ENCODE data around the gene CDC37.

CDC37 gene

DNA sequence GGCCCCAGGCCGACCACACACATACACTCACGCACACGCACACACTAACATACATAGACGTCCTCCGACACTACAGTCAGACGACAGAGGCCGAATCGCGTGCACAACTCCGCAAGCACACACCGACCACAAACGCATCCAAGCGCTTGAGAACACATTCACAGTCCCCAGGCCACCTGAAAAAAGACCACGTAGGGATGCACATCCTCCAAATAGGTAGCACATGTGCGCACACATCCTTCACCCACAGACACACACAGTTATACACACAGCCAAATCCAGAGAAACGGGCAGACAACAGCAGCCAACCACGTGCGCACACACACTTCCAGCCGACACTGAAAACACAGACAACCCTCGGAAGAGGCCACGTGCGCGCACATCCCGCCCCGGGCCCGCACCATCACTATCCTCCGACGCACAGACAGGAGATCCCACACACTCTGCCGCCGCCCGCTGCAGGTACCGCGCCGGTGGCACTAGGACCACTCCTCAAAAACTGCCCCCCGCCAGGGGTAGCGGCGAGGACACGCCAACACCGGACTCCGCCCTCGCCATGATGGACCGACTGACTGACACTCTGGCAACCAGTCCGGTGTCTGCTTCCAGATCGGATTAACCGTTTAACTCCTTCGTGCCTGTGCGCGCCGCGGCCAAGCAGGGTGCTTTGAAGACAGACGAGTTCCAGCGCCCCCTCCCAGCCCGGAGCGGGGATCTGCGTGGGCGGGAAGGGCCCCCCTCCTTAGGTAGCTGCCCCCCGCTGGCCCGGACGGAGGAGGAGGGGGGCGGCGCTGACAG is 16.5 kb upstream of the CDC37 start:
- H3K27ac ChIP-seq (ENCODE audit: insufficient read depth in 1 of 2, low read depth in 1 of 2, low read length in 2 of 2, poor library complexity in 1 of 2, severe bottlenecking in 2 of 2), result no peak overlapping the region
- ChIA-PET CTCF (interaction anchor here (2.5 to 7.7 kb wide), 2 partner anchors 14 to 15 kb away, joined by 8 to 102 read pairs; partner anchors contain the start of gene CDC37), POLR2A (interaction anchor here (0.6 kb wide), 1 partner anchor 388 kb away, joined by 3 read pairs; no protein-coding TSS in a partner anchor)
- H3K36me3 ChIP-seq (ENCODE audit: control insufficient read depth in 4 of 4, insufficient read depth in 4 of 4, low read length in 3 of 4), result no peaks in the 10 kb centered on the region
- H3K27me3 ChIP-seq (replicated peaks in 2 of 5; ENCODE audit: control insufficient read depth in 4 of 5, insufficient read depth in 5 of 5, low read length in 4 of 5), result peaks cover 4 to 84% (median 34%) of the 10 kb centered on the region in 5 experiments
- peak overlapping the region in 6 of 7 experiments; percentile 2 to 51 (median 39) for H3K4me3 ChIP-seq (ENCODE audit: control insufficient read depth in 1 of 7, extremely low read depth in 1 of 7, insufficient read depth in 4 of 7, low read depth in 2 of 7, low read length in 6 of 7)
- peak in 2 of 3 donors; percentile 82 to 85 for DNase-seq
- under 1% methylated on average over 43 of the region's 61 CpGs for WGBS (ENCODE audit: insufficient coverage)
- no peaks in the 10 kb centered on the region for H3K9me3 ChIP-seq (ENCODE audit: control extremely low read depth in 1 of 5, control insufficient read depth in 4 of 5, insufficient read depth in 2 of 5, low read depth in 1 of 5, low read length in 4 of 5)
- peaks cover 11 to 75% (median 61%) of the 10 kb centered on the region in 4 experiments for H3K4me1 ChIP-seq (ENCODE audit: control extremely low read depth in 1 of 4, control insufficient read depth in 4 of 4, insufficient read depth in 4 of 4, low read length in 3 of 4)

DNA sequence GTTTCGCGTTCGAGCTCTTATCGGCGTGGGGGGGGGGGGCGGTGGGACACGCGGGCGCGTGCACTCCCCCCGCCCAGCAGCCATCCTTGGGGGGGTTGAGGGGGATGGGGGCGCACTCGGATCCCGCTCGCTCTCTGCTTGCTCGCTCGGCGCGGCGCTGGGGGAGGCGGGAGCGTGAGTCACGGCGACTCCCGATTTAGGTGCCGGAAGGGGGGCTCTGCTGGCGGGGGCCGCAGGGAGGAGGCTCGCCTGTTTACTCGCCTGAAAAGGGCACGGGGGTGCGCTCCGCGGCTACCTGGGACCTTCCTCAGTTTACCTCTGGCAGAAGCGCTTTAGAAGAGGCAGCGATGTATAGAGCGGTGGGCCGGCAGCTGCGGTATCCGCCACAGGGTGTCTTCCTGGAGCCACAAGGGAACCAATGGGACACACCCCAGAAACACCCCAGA is 15.9 kb upstream of the CDC37 start:
- Histone ChIP-seq H3K27ac (ENCODE audit: insufficient read depth in 1 of 2, low read depth in 1 of 2, low read length in 2 of 2, poor library complexity in 1 of 2, severe bottlenecking in 2 of 2) (no peak overlapping the region), H3K27me3 (replicated peaks in 2 of 5; ENCODE audit: control insufficient read depth in 4 of 5, insufficient read depth in 5 of 5, low read length in 4 of 5) (peaks cover 4 to 77% (median 34%) of the 10 kb centered on the region in 5 experiments), H3K4me3 (ENCODE audit: control insufficient read depth in 1 of 7, extremely low read depth in 1 of 7, insufficient read depth in 4 of 7, low read depth in 2 of 7, low read length in 6 of 7) (peak overlapping the region in 6 of 7 experiments; percentile 2 to 51 (median 42)), H3K9me3 (ENCODE audit: control extremely low read depth in 1 of 5, control insufficient read depth in 4 of 5, insufficient read depth in 2 of 5, low read depth in 1 of 5, low read length in 4 of 5) (peaks cover 0 to 4% (median 0%) of the 10 kb centered on the region in 5 experiments), H3K36me3 (ENCODE audit: control insufficient read depth in 4 of 4, insufficient read depth in 4 of 4, low read length in 3 of 4) (no peaks in the 10 kb centered on the region), H3K4me1 (ENCODE audit: control extremely low read depth in 1 of 4, control insufficient read depth in 4 of 4, insufficient read depth in 4 of 4, low read length in 3 of 4) (peaks cover 9 to 69% (median 55%) of the 10 kb centered on the region in 4 experiments)
- no peak for DNase-seq
- POLR2A ChIA-PET, result no interaction called here
- CTCF ChIA-PET, result interaction anchor here (0.6 to 7.7 kb wide), 3 partner anchors 14 to 84 kb away, joined by 3 to 102 read pairs (median 5); partner anchors contain the start of gene CDC37
- WGBS (ENCODE audit: insufficient coverage), result under 1% methylated on average over 20 of the region's 40 CpGs

DNA sequence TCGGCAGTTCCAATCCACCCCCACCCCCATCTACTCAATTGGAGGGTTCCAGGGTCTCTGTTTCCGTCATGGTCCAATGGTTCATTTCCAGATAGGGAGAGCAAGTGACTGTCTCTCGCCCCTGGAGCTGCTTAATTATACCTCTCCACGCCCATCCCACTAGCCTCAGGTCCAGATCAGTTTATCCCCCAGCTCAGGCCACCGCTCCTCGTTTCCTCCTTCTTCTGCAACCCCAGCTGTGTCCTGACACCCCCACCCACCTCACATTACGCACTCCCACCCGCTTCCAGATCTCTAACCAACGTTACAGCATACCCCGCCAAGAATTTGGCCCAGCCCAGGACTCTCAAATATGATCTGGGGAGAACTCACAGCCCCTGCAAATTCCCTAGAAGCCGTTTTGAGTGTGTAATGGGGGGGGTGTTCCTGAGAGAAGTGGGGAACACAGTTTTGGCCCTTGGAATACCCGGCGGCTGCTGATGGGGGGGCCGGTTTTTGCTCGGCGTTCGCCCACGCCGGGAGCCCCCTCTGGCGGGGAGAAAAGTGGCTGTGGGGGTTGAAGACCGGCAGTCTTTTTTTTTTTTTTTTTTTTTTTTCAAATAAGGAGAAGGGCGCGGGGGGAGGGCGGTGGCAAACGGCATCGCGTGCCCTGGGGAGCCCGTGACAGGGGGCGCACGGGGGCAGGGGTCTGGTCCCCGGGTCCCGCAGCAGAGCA is 15.3 kb upstream of the CDC37 start:
- peaks cover 4 to 73% (median 34%) of the 10 kb centered on the region in 5 experiments for H3K27me3 ChIP-seq (replicated peaks in 2 of 5; ENCODE audit: control insufficient read depth in 4 of 5, insufficient read depth in 5 of 5, low read length in 4 of 5)

DNA sequence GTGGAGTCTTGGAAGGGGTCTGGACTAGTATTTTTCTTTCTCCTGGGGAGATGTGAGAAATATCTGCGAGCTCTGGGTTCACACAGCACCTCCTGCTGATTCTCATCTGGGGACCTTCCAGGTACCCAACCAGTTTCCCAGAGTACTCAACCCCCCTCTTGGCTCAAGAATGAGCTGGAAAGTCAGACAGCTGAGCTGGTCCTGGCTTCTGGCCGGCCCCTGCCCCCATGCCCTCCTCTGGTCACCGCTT is 14.8 kb upstream of the CDC37 start:
- ChIA-PET CTCF (interaction anchor here (0.7 to 7.7 kb wide), 13 partner anchors 10 to 158 kb away, joined by 3 to 102 read pairs (median 4); partner anchors contain the start of genes CDC37 and ICAM1), POLR2A (interaction anchor here (1.0 kb wide), 2 partner anchors 10 to 15 kb away, joined by 3 read pairs; partner anchors contain the start of gene CDC37)
- Histone ChIP-seq H3K36me3 (ENCODE audit: control insufficient read depth in 4 of 4, insufficient read depth in 4 of 4, low read length in 3 of 4) (no peaks in the 10 kb centered on the region), H3K27ac (ENCODE audit: insufficient read depth in 1 of 2, low read depth in 1 of 2, low read length in 2 of 2, poor library complexity in 1 of 2, severe bottlenecking in 2 of 2) (no peak overlapping the region), H3K4me3 (ENCODE audit: control insufficient read depth in 1 of 7, extremely low read depth in 1 of 7, insufficient read depth in 4 of 7, low read depth in 2 of 7, low read length in 6 of 7) (no peak overlapping the region), H3K4me1 (ENCODE audit: control extremely low read depth in 1 of 4, control insufficient read depth in 4 of 4, insufficient read depth in 4 of 4, low read length in 3 of 4) (peaks cover 5 to 60% (median 47%) of the 10 kb centered on the region in 4 experiments), H3K9me3 (ENCODE audit: control extremely low read depth in 1 of 5, control insufficient read depth in 4 of 5, insufficient read depth in 2 of 5, low read depth in 1 of 5, low read length in 4 of 5) (peaks cover 0 to 4% (median 0%) of the 10 kb centered on the region in 5 experiments), H3K27me3 (replicated peaks in 2 of 5; ENCODE audit: control insufficient read depth in 4 of 5, insufficient read depth in 5 of 5, low read length in 4 of 5) (peaks cover 4 to 69% (median 34%) of the 10 kb centered on the region in 5 experiments)
- WGBS (ENCODE audit: insufficient coverage), result 20% methylated on average over 1 of the region's 3 CpGs
- DNase-seq, result no peak

More for the DNA sequence above, 15.3 kb upstream of the CDC37 start:
- ChIA-PET POLR2A (interaction anchor here (1.0 kb wide), 2 partner anchors 9 to 16 kb away, joined by 3 read pairs; partner anchors contain the start of gene CDC37), CTCF (interaction anchor here (0.6 to 7.7 kb wide), 14 partner anchors 9 to 158 kb away, joined by 3 to 102 read pairs (median 4); partner anchors contain the start of genes CDC37 and ICAM1)
- Histone ChIP-seq H3K27ac (ENCODE audit: insufficient read depth in 1 of 2, low read depth in 1 of 2, low read length in 2 of 2, poor library complexity in 1 of 2, severe bottlenecking in 2 of 2) (no peak overlapping the region), H3K9me3 (ENCODE audit: control extremely low read depth in 1 of 5, control insufficient read depth in 4 of 5, insufficient read depth in 2 of 5, low read depth in 1 of 5, low read length in 4 of 5) (peaks cover 0 to 4% (median 0%) of the 10 kb centered on the region in 5 experiments), H3K4me1 (ENCODE audit: control extremely low read depth in 1 of 4, control insufficient read depth in 4 of 4, insufficient read depth in 4 of 4, low read length in 3 of 4) (peaks cover 7 to 63% (median 49%) of the 10 kb centered on the region in 4 experiments), H3K36me3 (ENCODE audit: control insufficient read depth in 4 of 4, insufficient read depth in 4 of 4, low read length in 3 of 4) (no peaks in the 10 kb centered on the region), H3K4me3 (ENCODE audit: control insufficient read depth in 1 of 7, extremely low read depth in 1 of 7, insufficient read depth in 4 of 7, low read depth in 2 of 7, low read length in 6 of 7) (peak overlapping the region in 3 of 7 experiments; percentile 26 to 47 (median 42))
- DNase-seq, result peak in 2 of 3 donors; percentile 53 to 59
- WGBS (ENCODE audit: insufficient coverage), result 8% methylated on average over 7 of the region's 32 CpGs

DNA sequence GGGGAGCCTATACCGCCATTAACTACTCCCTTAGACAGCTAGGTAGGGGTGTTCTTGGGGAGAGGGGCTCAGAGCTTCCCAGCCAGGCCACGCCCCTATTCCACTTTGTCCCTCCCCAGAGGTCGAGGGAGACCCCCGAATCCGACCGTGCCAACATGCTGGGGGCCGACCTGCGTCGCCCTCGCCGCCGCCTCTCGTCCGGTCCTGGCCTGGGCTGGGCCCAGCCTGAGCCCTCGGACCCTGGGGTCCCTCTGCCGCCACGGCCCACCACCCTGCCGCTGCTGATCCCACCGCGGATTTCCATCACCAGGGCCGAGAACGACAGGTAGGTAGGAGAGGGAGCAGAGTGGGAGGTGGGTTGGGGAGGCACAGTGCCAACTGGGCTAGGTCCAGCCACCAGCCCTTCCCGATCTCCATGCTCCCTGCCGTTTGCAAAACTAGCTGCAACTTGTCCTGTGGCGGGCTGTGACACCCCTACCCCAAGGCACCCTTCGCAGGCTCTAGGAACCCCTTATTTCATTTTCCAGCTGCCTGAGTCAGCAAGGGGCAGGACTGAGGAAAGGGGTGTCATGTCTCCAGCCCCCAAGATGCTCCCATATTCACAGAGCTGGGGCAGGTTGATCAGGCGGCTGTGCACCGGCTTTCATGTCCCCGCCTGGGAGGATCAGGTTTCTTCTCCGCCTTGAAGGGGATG is 14.3 kb upstream of the CDC37 start:
- no peak for DNase-seq
- no peak overlapping the region for H3K4me3 ChIP-seq (ENCODE audit: control insufficient read depth in 1 of 7, extremely low read depth in 1 of 7, insufficient read depth in 4 of 7, low read depth in 2 of 7, low read length in 6 of 7)
- peaks cover 5 to 60% (median 47%) of the 10 kb centered on the region in 4 experiments for H3K4me1 ChIP-seq (ENCODE audit: control extremely low read depth in 1 of 4, control insufficient read depth in 4 of 4, insufficient read depth in 4 of 4, low read length in 3 of 4)
- H3K9me3 ChIP-seq (ENCODE audit: control extremely low read depth in 1 of 5, control insufficient read depth in 4 of 5, insufficient read depth in 2 of 5, low read depth in 1 of 5, low read length in 4 of 5), result peaks cover 0 to 4% (median 0%) of the 10 kb centered on the region in 5 experiments
- CTCF ChIA-PET, result interaction anchor here (0.5 to 7.7 kb wide), 17 partner anchors 7 to 157 kb away, joined by 3 to 102 read pairs (median 4); partner anchors contain the start of genes CDC37 and ICAM1
- H3K36me3 ChIP-seq (ENCODE audit: control insufficient read depth in 4 of 4, insufficient read depth in 4 of 4, low read length in 3 of 4), result no peaks in the 10 kb centered on the region
- H3K27ac ChIP-seq (ENCODE audit: insufficient read depth in 1 of 2, low read depth in 1 of 2, low read length in 2 of 2, poor library complexity in 1 of 2, severe bottlenecking in 2 of 2), result no peak overlapping the region
- POLR2A ChIA-PET, result interaction anchor here (1.0 to 1.5 kb wide), 3 partner anchors 10 to 15 kb away, joined by 3 to 6 read pairs (median 3); partner anchors contain the start of gene CDC37
- 18% methylated on average over 19 of the region's 30 CpGs for WGBS (ENCODE audit: insufficient coverage)
- H3K27me3 ChIP-seq (replicated peaks in 2 of 5; ENCODE audit: control insufficient read depth in 4 of 5, insufficient read depth in 5 of 5, low read length in 4 of 5), result peaks cover 4 to 65% (median 31%) of the 10 kb centered on the region in 5 experiments

All from common myeloid progenitor, CD34-positive (primary cell).